T-helper 2 cell (primary cell): ENCODE data around the gene CNKSR1.

Source experiments
- DNase-seq, 5 experiments: peaks; one replicate each; pipeline versions ENCODE4 v3.0.0 to v3.0.0-alpha.2; 2012 to 2022

Gene CNKSR1

DNA sequence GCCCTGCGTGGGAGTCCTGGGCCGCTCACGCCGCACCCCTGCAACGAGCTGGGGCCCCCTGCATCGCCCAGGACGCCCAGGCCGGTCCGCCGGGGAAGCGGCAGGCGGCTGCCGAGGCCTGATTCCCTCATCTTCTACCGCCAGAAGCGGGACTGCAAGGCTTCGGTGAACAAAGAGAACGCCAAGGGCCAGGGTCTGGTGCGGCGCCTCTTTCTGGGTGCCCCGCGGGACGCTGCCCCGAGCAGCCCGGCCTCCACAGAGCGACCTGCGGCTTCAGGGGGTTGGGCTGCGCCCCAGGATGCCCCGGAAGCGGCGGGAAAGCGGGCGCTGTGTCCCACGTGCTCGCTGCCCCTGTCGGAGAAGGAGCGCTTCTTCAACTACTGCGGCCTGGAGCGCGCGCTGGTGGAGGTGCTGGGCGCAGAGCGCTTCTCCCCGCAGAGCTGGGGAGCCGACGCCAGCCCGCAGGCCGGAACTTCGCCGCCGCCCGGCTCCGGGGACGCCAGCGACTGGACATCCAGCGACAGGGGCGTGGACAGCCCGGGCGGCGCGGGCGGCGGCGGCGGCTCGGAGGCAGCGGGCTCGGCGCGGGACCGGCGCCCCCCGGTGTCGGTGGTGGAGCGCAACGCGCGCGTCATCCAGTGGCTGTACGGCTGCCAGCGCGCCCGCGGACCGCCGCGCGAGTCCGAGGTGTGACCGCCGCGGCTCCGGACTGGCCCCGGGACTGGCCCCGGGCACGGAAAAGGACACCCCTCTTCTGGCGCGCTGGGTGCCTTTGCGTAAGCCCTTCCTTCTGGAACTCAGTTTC, 15.7 kb upstream of the CNKSR1 start:
- peak in 3 of 5 experiments; percentile 14 to 58 (median 35) for DNase-seq

DNA sequence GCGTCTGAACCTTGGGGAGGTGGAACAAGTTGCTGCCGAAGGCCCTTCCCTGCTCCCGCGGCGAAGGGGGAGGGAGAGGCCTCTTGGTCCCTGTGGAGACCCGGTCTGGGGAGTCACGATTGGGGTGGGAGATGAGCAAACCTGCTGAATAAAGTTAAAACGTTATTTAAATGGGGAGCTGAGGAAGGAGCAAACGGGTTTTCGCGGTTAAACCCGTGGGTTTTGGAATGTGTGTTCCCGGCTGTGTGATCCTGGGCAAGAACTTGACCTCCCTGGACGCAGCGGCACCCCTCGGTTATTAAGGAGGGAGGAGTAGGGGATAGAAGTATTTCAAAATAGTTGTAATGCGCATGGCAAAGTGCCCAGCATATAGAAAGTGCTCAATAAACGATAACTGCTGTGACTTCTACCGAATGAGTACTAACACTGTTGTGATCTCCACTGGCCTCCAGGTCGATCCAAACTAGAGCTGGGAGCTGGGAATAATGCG, 15.0 kb upstream of the CNKSR1 start:
- DNase-seq: no peak

DNA sequence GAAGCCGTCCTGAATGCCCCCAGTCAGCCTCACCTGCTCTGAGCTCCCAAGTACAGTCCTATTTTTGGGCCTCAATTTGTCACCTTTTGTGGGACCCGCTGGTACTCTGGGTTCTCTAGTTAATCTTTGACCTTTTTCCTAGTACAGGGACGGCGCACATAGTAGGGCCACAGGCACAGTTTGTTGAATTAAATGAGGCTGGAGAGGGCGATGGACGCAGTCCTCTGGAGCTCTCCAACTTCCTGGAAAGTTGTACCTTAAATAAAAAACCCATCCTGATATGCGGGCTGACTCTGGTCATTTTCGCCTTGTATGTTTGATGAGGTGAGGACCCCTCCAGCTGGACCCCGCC, 13.6 kb upstream of the CNKSR1 start:
- DNase-seq: no peak

DNA sequence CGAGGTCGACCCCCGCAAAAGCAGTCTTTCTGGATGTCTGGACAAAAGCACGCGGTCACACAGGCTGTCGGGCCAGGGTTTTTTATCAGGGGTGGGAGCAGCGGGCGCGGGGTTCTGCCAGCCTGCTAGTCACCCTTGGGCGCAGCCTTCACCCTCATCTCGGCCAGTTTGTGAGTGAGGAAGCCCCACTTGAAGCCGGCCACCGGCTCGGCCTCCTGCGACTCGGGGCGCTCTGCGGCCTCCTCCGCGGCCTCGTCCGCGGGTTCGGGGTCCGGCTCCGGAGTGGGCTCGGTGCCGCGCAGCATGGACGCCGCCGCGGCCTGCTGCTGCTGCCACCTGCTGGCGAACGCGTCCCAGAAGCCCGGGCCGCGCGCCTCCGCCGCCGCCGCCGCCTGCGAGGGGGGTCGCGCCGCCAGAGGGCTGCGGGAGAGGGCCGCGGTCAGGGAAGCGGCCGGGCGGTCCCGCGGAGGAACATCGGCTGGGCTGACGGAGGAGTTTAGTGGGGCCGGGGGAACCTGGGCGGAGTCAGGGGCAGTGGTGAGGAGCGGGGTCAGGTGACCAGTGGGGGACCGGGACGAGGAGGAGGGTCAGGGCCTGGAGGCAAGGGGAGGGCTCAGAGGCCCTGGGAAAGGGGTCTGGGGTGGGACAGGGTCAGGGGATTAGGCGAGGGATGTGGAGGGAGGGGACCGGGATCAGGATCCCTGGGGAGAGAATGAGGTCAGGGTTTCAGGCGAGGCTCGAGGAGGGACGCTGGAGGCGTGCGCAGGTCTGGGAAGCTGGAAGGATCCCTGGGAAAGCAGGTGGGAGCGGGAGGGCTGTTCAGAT, 13.0 kb upstream of the CNKSR1 start:
- DNase-seq: peak; percentile 17 to 48 (median 40)

DNA sequence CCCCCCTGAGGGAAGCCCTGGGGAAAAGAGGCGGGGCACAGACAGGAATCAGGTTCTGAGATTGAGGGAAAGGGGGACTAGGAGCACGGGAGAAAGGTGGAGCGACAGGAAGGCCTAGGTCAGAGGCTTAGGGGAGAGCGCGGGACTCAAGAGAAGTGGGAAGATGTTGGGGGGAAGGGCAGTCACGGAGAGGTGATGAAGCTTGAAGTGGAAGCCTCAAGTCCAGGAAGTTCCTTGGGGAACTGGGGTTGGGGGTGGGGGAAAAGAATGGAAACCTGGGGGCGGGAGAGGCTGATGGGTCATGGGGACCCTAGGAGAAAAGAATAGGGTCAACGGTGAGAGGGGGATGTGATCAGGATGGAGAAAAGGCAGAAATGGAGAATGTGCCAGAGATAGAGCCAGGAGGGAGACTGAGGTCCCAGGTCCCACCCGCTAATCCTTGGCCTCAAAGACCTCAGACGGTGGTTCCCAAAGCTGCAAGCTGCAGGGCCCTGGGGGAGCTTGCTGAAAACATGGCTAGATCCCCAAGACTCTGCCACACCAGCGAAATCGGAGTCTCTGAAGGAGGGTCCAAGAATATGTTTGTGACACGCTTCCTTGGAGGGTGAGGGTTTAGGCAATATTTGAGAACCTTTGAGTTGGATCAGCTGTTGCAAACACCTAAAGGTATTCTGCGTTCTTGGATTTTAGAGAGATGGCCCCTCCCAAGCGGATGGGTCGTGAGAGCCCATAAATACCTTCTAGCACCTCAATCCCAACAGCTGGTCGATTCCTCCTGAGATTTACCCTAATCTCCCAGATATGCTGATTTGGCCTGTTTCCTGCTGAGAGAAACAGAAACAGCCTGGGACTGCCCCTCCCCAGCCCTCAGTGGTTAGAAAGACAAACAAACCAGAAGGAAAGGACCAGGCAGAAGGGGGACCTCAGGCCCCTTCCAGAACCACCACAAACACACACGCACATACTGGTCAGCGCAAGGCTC, 12.1 kb upstream of the CNKSR1 start:
- no peak for DNase-seq

DNA sequence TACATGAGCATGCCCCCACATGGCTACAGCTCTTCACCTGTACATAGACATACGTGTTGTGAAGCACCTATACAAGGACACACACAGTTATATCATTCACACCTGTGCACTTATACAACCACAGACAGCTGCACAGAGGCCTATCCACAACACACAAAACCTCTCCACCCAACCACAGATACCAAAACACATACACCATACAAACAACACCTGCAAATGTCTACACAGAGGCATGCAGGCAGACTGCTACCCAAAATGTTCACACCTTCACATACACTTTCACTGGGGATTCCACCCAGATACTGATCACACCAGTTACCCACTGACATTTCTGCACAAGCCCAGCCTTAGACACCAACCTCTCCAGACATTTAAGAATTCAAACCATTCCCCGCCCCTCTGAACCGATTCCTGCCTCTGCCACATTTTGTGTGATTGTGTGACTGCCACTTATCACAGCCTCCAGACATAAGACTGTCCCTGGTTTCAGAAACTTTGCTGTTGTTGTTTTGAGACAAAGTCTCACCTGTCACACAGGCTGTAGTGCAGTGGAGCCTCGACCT, 10.5 kb upstream of the CNKSR1 start:
- peak in 2 of 5 experiments; percentile 17 to 58 for DNase-seq

DNA sequence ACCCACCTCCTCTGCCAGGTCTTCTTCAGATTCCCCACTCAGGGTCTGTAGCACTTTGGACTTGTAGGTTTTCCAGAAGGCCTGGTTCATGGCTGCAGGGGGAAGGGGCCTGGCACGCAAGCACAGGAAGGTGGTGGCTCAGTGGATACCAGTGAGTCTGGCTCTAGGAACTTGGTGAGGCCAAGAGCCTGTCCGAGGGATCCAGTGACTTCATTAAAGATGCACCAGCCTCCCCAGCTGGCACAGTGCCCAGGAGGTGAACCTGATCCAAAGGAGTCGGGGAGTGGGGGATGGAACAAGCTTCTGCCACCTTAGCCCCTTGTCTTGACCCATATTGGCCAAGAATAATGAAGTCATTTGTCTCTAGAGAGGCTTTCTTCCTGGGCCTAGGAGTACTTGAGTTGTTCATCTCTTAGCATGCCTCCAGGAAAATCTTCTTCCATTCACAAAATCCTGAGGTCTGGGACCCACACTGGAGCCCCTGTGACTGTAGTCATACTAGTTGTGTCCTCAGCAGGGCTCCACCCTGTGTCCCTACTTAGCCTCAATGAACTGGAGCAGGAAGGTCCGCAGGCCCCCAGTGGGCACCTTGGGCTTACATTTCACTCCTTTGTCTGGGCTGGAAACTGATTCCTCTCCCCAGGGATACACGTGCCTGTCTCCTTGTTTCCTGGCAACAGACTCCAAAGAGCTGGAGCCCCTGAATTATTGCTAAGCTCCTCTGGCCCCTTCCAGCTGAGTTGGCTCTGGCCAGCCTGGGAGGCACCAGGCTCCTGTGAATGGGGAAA, 8.7 kb upstream of the CNKSR1 start, which contains the start of gene C1orf232:
Gene C1orf232, minus strand, starts transcription at position 554 of the 788 bp plus-strand sequence. Its CDS starts 464 bp downstream, at position 90.
- DNase-seq: no peak

DNA sequence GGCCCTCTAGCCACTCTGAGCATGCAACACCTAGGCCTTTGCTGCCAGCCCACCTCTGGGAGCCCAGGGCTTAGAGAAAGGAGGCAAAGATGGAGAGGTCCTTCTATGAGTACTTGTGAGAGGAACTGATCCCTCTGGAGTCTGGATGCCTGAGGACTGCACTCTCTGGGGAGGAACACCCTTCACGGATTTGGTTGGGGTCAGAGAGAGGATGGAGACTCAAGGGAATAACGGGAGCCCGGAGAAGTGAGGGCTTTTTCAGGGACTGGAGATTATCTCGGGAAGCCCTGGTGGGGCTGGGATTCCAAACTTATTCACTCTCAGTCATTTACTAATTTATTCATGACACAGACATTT, 8.1 kb upstream of the CNKSR1 start:
- no peak for DNase-seq

DNA sequence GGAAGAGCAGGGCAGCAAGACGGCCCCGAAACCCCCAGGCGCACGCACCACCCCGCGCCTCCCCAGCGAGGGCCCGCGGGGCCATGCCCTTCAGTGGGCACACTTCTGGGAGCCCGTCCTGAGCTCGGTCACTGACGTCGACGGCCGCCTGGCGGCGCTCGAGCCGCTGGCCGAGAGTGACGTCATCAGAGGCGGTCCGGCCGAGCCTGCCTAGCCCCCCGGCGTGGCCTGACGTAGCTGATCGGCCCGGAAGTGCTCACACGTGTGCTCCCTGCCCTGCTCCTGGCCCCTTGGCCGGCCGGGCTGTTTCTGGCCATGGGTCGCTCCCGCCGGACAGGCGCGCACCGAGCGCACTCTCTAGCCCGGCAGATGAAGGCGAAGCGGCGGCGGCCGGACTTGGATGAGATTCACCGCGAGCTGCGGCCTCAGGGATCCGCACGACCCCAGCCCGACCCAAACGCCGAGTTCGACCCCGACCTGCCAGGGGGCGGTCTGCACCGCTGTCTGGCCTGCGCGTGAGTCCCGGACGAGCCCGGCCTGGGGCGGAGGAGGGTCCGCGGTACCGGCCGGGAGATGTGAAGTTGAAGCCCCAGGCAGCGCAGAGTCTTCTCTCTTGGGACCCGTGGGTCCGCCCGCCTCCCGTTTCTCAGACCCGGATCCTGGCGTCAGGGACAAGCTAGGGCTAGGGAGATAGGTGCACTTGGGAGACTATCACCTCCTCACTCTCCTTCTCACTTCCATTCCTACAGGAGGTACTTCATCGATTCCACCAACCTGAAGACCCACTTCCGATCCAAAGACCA, 7.4 kb upstream of the CNKSR1 start, which contains the start of gene ZNF593:
Gene ZNF593, plus strand, starts transcription at position 240 of the 803 bp plus-strand sequence. Its CDS starts 76 bp downstream, at position 316.
- DNase-seq: peak; percentile 67 to 89 (median 76)

DNA sequence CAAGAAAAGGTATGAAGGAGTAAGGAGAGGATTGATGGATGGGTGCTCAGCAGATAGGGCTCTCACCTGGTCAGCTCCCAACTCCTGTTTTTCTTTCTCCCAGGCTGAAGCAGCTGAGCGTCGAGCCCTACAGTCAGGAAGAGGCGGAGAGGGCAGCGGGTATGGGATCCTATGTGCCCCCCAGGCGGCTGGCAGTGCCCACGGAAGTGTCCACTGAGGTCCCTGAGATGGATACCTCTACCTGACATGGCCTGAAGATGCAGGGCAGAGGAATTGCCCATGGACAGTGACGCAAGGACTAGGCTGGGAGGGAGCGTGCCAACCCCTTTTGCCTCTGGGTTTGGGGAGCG, 6.8 kb upstream of the CNKSR1 start:
- no peak for DNase-seq

DNA sequence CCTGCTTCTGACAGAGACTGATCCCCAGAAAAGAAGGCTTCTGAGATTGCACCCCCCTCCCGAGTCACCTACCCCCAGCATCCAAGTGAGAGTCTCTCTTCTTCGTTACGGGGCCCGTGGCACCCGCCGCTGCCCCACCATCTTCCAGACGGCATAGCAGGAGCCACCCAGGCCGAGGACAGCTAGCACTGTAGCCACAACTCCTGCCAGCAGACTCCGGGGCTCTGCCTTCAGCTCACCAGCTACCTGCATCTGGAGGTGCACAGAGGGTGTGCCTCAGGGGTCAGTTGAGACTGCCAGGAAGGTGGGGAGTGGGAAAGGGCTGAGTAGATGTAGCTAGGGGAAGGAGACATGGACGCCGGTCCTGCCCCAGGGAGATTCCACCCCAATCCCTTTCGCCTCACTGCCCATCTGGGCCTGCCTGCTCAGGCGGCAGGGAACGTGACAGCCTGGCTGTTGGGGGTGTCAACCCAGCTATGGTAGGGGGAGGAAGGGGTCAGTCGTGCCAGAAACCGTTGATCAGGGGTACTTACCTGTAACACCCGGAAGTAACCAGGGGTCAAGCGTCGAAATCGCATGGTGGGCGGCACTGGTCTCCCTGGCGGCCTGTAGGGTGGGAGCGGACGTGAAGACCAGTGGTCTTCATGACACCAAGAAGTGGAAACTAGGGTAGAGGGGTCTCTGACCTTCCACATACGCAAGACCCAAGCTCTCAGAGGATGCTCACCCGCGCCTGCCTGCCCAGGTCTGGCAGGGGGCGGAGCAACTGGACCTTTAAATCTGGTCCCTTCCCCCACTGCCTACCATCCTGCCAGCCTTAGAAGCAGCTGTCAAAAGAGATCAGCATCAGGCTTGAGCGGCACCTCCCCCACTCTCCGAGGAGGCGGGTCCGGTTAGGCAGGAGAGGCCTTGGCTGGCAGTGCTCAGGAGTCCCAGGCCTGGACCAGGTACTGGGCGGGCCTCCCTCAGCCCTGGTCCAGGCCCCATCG, 5.9 kb upstream of the CNKSR1 start, which contains the start of gene ZNF593OS:
Gene ZNF593OS, minus strand, starts transcription at position 749 of the 989 bp plus-strand sequence. Its CDS starts 171 bp downstream, at position 578.
- no peak for DNase-seq

DNA sequence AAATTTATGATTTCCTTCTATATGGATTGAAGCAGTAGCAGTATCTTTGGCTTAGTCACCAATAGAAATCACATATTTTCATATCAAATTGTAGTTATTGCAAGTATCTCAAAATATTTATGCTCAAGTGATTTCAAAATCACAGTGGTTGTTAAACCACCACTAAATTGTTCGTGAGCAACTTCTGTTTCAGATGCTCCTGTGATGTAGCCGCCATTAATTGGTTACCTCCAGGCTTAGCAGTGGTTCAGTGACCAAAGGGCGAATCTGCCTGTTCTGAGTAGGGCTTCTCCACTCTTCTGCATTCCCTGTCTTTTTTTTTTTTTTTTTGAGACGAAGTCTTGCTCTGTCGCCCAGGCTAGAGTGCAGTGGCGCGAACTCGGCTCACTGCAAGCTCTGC, 1.9 kb upstream of the CNKSR1 start:
- DNase-seq: no peak

DNA sequence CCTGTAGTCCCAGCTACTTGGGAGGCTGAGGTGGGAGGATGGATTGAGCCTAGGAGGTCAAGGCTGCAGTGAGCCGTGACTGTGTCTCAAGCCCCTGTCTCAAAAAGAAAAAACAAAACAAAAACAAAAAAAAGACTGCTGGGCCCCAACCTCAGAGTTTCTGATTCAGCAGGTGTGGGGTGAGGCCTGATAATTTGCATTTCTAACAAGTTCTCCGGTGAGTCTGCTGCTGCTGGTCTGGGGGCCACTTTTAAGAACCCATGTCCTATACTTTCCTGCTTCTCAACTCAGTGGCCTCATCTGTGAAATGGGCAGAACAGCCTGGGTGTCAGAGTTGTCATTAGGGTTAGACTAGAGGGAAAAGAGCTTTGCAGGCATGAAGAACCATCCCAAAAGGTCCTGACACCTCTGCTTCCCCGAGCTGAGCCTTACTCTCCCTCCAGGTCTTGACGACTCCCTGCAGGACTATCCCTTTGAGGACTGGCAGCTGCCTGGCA, 2.8 kb downstream of the CNKSR1 start:
- no peak for DNase-seq

DNA sequence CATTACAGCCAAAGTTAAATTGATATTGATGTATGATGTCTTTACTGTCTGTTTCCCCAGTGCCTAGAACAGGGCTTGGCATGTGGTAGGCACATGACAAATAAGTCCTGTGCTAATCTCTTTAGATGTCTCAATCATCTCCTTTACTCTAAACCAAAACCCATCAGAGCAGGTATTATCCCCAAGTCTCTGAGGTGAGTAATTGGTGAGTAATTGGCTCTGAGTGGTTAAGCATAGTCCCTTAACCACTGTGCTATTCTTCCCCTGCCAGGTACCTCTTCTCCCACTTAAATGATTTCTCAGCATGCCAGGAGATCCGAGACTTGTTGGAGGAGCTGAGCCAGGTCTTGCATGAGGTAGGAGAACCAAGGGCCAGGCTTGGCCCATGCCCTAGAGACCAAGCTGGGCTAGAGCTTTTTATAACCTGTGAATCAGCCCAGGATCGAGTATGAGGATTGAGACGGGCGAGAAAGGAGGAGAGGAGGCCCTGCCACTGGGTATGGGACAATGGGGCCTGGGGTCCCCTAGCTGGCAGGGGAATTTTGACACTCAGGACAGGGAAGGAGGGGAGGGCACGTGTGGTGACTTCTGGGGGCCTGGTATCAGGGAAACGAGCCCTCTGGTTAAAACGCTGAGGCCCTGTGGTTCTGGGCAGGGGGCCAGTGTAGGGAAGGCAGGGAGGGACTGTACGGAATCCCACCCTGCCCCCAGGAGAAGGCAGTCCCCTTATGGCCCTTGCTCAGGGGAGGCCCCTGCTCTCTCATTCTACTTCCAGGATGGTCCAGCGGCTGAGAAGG, 4.5 kb downstream of the CNKSR1 start:
- DNase-seq: no peak

DNA sequence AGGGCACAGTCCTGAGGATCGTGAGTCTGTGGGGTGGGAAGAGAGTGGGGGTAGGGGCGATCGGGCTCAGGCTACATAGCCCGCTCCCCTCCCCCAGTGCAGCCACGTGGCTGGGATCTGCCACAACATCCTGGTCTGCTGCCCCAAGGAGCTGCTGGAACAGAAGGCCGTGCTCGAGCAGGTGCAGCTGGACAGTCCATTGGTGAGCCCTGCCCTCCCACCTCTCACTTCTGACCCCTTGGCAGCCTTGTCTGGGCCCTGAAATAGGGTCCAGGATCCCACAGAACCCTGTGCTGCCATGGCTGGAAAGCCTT, 5.0 kb downstream of the CNKSR1 start:
- no peak for DNase-seq

DNA sequence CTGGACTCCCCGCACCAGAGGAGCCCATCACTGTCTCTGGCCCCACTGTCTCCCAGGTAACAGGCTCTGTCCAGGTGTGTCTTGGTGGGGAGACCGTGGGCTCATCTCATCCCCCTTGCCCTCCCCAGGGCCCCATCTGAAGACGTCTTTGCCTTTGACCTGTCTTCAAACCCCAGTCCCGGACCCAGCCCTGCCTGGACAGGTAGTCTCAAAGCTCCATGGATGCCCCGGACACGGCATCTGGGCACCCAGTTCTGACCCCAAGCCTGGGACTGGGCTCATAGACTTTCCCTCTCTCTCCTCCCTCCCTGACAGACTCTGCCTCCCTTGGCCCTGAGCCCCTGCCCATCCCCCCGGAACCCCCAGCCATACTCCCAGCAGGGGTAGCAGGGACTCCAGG, 6.8 kb downstream of the CNKSR1 start:
- no peak for DNase-seq

DNA sequence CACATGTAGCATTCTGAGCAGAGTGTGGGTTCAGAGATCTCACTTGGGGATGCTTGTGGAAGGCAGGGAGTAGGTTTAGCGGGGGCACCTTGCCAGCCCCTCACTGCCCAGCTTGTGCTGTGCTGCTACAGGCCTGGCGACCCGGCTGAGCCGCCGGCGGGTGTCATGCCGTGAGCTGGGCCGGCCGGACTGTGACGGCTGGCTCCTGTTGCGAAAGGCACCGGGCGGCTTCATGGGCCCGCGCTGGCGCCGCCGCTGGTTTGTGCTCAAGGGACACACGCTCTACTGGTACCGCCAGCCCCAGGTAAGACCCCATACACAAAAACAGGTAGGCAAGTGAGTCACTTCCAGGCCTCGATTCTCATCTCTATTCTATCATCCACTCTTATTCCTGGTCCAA, 7.6 kb downstream of the CNKSR1 start:
- DNase-seq: no peak

DNA sequence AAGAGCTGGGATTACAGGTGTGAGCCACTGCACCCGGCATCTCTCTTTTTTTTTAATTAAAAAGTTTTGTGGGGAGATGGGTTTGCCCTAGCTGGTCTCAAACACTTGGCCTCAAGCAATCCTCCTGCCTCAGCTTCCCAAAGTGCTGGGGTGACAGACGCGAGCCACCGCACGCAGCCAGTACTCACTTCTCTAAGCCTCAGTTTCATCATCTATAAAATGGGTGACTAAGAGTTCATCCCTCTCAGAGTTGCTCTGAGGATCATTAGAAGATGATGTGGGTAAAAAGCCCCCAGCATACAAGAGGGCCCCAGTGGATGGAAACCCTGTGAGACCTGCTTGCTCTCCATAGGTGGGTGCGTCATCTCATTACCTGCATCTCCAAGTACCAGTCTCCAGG, 10.6 kb downstream of the CNKSR1 start:
- DNase-seq: no peak
